ENCODE results near the gene LIX1.

LIX1 gene

GRCh38 chr5:97107318-97107717, 35.1 kb downstream of the LIX1 start:
- H3K36me3 ChIP-seq (ENCODE audit: control insufficient read depth in 2 of 2, insufficient read depth in 1 of 2, low read length in 2 of 2) = no peaks in the 10 kb centered on the region
- no peak overlapping the region for H3K4me3 ChIP-seq (ENCODE audit: low read depth, low read length)
- H3K27ac ChIP-seq (ENCODE audit: extremely low read depth, low read depth, low read length) = no peak overlapping the region
- TF ChIP-seq PRDM6 (tag by site-specific recombination; IDR thresholded peaks at IDR 0.05) (no peak), HOXC10 (CRISPR knock-in tag; IDR thresholded peaks at IDR 0.05) (no peak), IKZF3 (tag by site-specific recombination; IDR thresholded peaks at IDR 0.05) (no peak), ZNF223 (tag by site-specific recombination; IDR thresholded peaks at IDR 0.05) (no peak), ZNF266 (tag by site-specific recombination; IDR thresholded peaks at IDR 0.05; ENCODE audit: low read depth) (no peak), ZNF133 (tag by site-specific recombination; IDR thresholded peaks at IDR 0.05) (no peak), ZNF624 (tag by site-specific recombination; IDR thresholded peaks at IDR 0.05) (no peak)
- CTCF ChIA-PET = interaction anchor here (0.6 to 1.1 kb wide), 3 partner anchors 9 to 325 kb away, joined by 3 to 4 read pairs (median 3); no protein-coding TSS in a partner anchor
- POLR2A ChIA-PET = no interaction called here
- H3K9me3 ChIP-seq (ENCODE audit: control insufficient read depth, insufficient read depth, low read depth, low read length) = no peaks in the 10 kb centered on the region
- H3K4me1 ChIP-seq (ENCODE audit: control insufficient read depth, insufficient read depth, low read length) = peaks cover 5% of the 10 kb centered on the region; the same call in 1 of the 2 replicates

GRCh38 chr5:97106216-97106581, 36.2 kb downstream of the LIX1 start:
- Histone ChIP-seq H3K4me1 (ENCODE audit: control insufficient read depth, insufficient read depth, low read length) (peaks cover 16% of the 10 kb centered on the region), H3K27ac (ENCODE audit: extremely low read depth, low read depth, low read length) (no peak overlapping the region), H3K36me3 (ENCODE audit: control insufficient read depth in 2 of 2, insufficient read depth in 1 of 2, low read length in 2 of 2) (no peaks in the 10 kb centered on the region), H3K9me3 (ENCODE audit: control insufficient read depth, insufficient read depth, low read depth, low read length) (no peaks in the 10 kb centered on the region), H3K4me3 (ENCODE audit: low read depth, low read length) (no peak overlapping the region)
- no peak for TF ChIP-seq ZNF37A (tag by site-specific recombination; IDR thresholded peaks at IDR 0.05)
- no peak for TF ChIP-seq ZNF560 (tag by site-specific recombination; IDR thresholded peaks at IDR 0.05; ENCODE audit: borderline replicate concordance)
- no peak for TF ChIP-seq PRDM4 (tag by site-specific recombination; IDR thresholded peaks at IDR 0.05)
- TF ChIP-seq ZNF513 (tag by site-specific recombination; IDR thresholded peaks at IDR 0.05) = peak; percentile 34; the same call in 1 of the 2 replicates
- ChIA-PET CTCF (no interaction called here), POLR2A (no interaction called here)

GRCh38 chr5:97105501-97106215, 36.8 kb downstream of the LIX1 start:
- no peak overlapping the region for H3K4me3 ChIP-seq (ENCODE audit: low read depth, low read length)
- ChIA-PET POLR2A (no interaction called here), CTCF (interaction anchor here (0.5 kb wide), 1 partner anchor 1980 kb away, joined by 3 read pairs; no protein-coding TSS in a partner anchor)
- TF ChIP-seq ZNF148 (tag by site-specific recombination; IDR thresholded peaks at IDR 0.05; ENCODE audit: borderline replicate concordance) (no peak), ZBTB44 (tag by site-specific recombination; IDR thresholded peaks at IDR 0.05) (0 out of 2 replicates have a peak, but pooled peaks have one; percentile 36)
- H3K36me3 ChIP-seq (ENCODE audit: control insufficient read depth in 2 of 2, insufficient read depth in 1 of 2, low read length in 2 of 2) = no peaks in the 10 kb centered on the region
- no peaks in the 10 kb centered on the region for H3K9me3 ChIP-seq (ENCODE audit: control insufficient read depth, insufficient read depth, low read depth, low read length)
- peaks cover 17% of the 10 kb centered on the region for H3K4me1 ChIP-seq (ENCODE audit: control insufficient read depth, insufficient read depth, low read length)
- H3K27ac ChIP-seq (ENCODE audit: extremely low read depth, low read depth, low read length) = no peak overlapping the region
